A673 (cell line): Measurements from ENCODE around the gene LRRC70. TPM values are rescaled to one million over a fixed set of nuclear protein-coding genes. Genes with fewer than 3 reads are reported as not detected.

ENCODE experiments used
- BruUV-seq: library from RNA; stranded (reverse); fragments of 400-500 nt; replicated peaks from 2 replicates; lab custom pipeline; 2021; lab: Mats Ljungman, UMichigan
- CTCF ChIA-PET: fragments of 300-600 bp; sonication (Branson Sonifier 250); formaldehyde crosslinking; loops from one replicate; lab custom pipeline; 2022; ENCODE audit warnings: antibody characterized with exemption; lab: Charles Lee
- POLR2A ChIA-PET: fragments of 300-600 bp; sonication (Branson Sonifier 250); formaldehyde crosslinking; loops from one replicate; lab custom pipeline; 2022; ENCODE audit warnings: antibody characterized with exemption; ENCODE audit not compliant: low non-redundant PET; lab: Charles Lee
- DNase-seq: peaks from one replicate; pipeline ENCODE4 v3.0.0-alpha.2; 2015; ENCODE audit warnings: low spot score
- H3K27ac ChIP-seq: fragments of 200-600 bp; sonication (generic); 2 replicates; pipeline ENCODE4 v1.5.1; 2016; ENCODE audit warnings: mixed run types, low read depth, mild to moderate bottlenecking, mixed read lengths, antibody characterized with exemption, low read length; ENCODE audit not compliant: poor library complexity, severe bottlenecking
- H3K27me3 ChIP-seq: fragments of 200-600 bp; sonication (generic); replicated peaks from 2 replicates; pipeline ENCODE4 v1.6.1; 2017; ENCODE audit warnings: mixed run types, low read depth, mild to moderate bottlenecking, mixed read lengths, antibody characterized with exemption, low read length; ENCODE audit not compliant: insufficient read depth, poor library complexity
- H3K36me3 ChIP-seq: fragments of 200-600 bp; sonication (generic); 2 replicates; pipeline ENCODE4 v1.6.1; 2016; ENCODE audit warnings: mixed run types, mild to moderate bottlenecking, mixed read lengths, antibody characterized with exemption, low read length; ENCODE audit not compliant: insufficient read depth, poor library complexity, severe bottlenecking
- H3K4me1 ChIP-seq: fragments of 200-600 bp; sonication (generic); 2 replicates; pipeline ENCODE4 v1.6.1; 2017; ENCODE audit warnings: mixed run types, mild to moderate bottlenecking, mixed read lengths, antibody characterized with exemption, low read length; ENCODE audit not compliant: insufficient read depth, poor library complexity, severe bottlenecking
- H3K4me3 ChIP-seq: fragments of 200-600 bp; sonication (generic); 2 replicates; pipeline ENCODE4 v1.5.1; 2016; ENCODE audit warnings: low read depth, mixed run types, mild to moderate bottlenecking, mixed read lengths, low read length; ENCODE audit not compliant: poor library complexity, severe bottlenecking
- H3K9me3 ChIP-seq: fragments of 200-600 bp; sonication (generic); 2 replicates; pipeline ENCODE4 v1.6.1; 2016; ENCODE audit warnings: mixed run types, low read depth, mild to moderate bottlenecking, mixed read lengths, antibody characterized with exemption, low read length; ENCODE audit not compliant: poor library complexity, severe bottlenecking
- CTCF ChIP-seq: fragments of 300-800, 200-600 bp; sonication (generic); conservative IDR thresholded peaks from 2 replicates; pipeline ENCODE4 v1.5.1; 2017; ENCODE audit warnings: low read depth, mild to moderate bottlenecking, antibody characterized with exemption, low read length, moderate library complexity, mixed read lengths
- EZH2 ChIP-seq: fragments of 200-600 bp; sonication (generic); IDR thresholded peaks from 2 replicates; pipeline ENCODE4 v1.6.1; 2017; ENCODE audit warnings: borderline replicate concordance, low read depth, mild to moderate bottlenecking, mixed read lengths, antibody characterized with exemption, low read length; ENCODE audit not compliant: poor library complexity, severe bottlenecking
- intact Hi-C: fragments of 100-400 bp; cut with micrococcal nuclease; formaldehyde crosslinking; loops from one replicate; pipeline ENCODE4 v1.10.0; 2022; ENCODE audit not compliant: unreplicated experiment
- total RNA-seq: library from RNA; stranded (reverse); gene quantifications from 2 replicates; pipeline ENCODE4 v1.2.3, GENCODE V29; 2021

Gene LRRC70
- total RNA-seq, 1 experiment from 2014 or later, result 2.0 TPM

- intact Hi-C loops, result no loop called here
- DNase-seq, result no peak
- H3K9me3 ChIP-seq, result no peaks in the 10 kb centered on the region
- no peak for TF ChIP-seq EZH2
- no peak for TF ChIP-seq CTCF
- no TSS peak for BruUV-seq
- ChIA-PET POLR2A (no interaction called here), CTCF (no interaction called here)
- H3K4me3 ChIP-seq, result no peak overlapping the region
- no peak overlapping the region for H3K27ac ChIP-seq
- H3K27me3 ChIP-seq, result no peaks in the 10 kb centered on the region
- H3K36me3 ChIP-seq, result no peaks in the 10 kb centered on the region
- H3K4me1 ChIP-seq, result no peaks in the 10 kb centered on the region
These were observed 35.7 kb downstream of the LRRC70 start for GRCh38 chr5:62614355-62614754.

- no peak for DNase-seq
- TF ChIP-seq EZH2, result no peak
- TF ChIP-seq CTCF, result no peak
- ChIA-PET CTCF (no interaction called here), POLR2A (no interaction called here)
- BruUV-seq, result no TSS peak
- H3K4me1 ChIP-seq, result peaks cover 3% of the 10 kb centered on the region
- no peak overlapping the region for H3K27ac ChIP-seq
- no peak overlapping the region for H3K4me3 ChIP-seq
- H3K9me3 ChIP-seq, result no peaks in the 10 kb centered on the region
- intact Hi-C loops, result no loop called here
- H3K27me3 ChIP-seq, result no peaks in the 10 kb centered on the region
- no peaks in the 10 kb centered on the region for H3K36me3 ChIP-seq
These were observed 38.1 kb downstream of the LRRC70 start for GRCh38 chr5:62616615-62617277.

- Histone ChIP-seq H3K4me1 (peaks cover 3% of the 10 kb centered on the region), H3K4me3 (no peak overlapping the region), H3K36me3 (no peaks in the 10 kb centered on the region), H3K27ac (no peak overlapping the region), H3K27me3 (no peaks in the 10 kb centered on the region), H3K9me3 (no peaks in the 10 kb centered on the region)
- intact Hi-C loops, result no loop called here
- ChIA-PET POLR2A (no interaction called here), CTCF (no interaction called here)
- TF ChIP-seq EZH2, result no peak
- no peak for TF ChIP-seq CTCF
- BruUV-seq, result no TSS peak
- DNase-seq, result no peak
These were observed 39.3 kb downstream of the LRRC70 start for GRCh38 chr5:62617943-62618342.
